ENCODE data around the gene PRMT2.
"Not testable (repeated sequence)": the region's sequence is repeated elsewhere in the genome, so short reads cannot be mapped to it uniquely, and the experiment has no call there.

The PRMT2 gene

GRCh38 chr21:46617267-46618051, 18.0 kb upstream of the PRMT2 start:
- no peak for DNase-seq (ENCODE audit: low read depth in 1 of 2, low spot score in 1 of 2)

GRCh38 chr21:46618738-46619379, 16.6 kb upstream of the PRMT2 start:
- no peak for DNase-seq (ENCODE audit: low read depth in 1 of 2, low spot score in 1 of 2)

DNA sequence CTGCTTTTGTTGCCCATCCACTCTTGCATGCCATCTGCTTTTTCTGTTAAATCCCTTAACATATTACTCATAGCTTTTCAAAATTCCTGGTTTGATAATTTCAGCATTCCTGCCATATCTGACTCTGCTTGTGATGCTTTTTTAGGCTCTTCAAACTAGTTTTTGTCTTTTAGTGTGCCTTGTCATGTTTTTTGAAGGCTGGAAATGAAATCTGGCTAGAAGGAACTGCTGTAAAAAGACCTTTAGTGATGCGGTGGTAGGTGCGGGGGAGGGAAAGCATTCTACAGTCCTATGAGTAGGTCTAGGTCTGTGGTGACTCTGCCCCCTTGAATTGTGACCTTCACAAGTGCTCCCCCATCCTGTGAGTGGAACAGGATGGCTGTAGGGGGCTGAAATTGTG, 15.6 kb upstream of the PRMT2 start:
- DNase-seq (ENCODE audit: low read depth in 1 of 2, low spot score in 1 of 2) = no peak

- DNase-seq (ENCODE audit: low read depth in 1 of 2, low spot score in 1 of 2) = no peak
Measured at GRCh38 chr21:46620846-46621245, 14.6 kb upstream of the PRMT2 start.

DNA sequence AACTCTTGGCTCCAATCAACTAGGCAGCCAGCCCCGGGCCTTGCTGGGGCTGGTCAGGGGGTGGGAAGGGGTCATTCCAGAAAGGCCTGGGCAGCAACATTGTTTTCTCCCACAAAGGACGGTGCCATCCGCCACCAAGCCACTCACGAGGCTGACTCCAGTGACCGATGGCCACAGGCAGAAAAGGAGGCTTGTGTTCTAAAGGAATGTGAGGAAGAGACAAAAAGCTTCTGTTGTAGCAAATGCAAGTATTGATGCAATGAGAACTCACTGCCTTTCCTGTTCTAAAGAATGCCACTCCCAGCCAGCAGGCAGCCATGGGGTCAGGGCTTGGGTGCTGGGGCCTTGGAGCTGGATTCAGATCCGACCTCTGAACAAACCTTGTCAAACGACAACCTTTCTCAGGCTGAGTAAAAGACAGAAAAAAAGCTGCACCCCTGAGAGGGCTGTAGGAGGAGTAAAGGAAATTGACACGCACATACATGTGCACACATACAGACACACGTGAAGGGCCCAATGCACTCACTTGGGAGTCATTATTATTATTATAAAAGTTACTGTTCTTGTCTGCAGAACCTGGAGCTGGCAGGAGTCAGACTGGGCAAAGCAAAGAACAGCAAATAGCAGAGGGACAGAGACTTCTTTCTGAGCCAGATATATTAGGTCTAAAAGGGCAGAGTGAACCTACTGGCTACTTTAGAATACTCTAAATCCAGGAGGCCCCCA, 13.9 kb upstream of the PRMT2 start:
- DNase-seq (ENCODE audit: low read depth in 1 of 2, low spot score in 1 of 2) = no peak

DNA sequence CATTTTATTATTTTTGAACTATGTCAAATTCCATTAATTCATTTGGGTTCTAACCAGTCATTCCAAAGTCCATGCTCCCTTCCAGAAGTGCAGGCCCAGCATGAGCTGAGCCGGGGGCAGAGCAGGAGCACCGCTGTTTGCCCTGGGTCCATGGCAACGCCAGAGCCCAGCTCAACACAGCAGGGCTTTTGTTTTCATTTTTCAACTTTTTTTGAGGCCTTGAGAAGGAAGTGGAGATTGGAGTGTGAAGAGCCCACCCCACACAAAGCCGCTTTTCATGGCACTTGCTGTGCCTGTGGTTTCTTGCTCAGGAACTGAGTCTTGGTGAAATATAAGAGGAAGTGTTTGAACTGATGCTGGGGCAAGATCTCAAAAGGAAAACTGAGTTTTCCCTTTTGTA, 13.2 kb upstream of the PRMT2 start:
- DNase-seq (ENCODE audit: low read depth in 1 of 2, low spot score in 1 of 2) = no peak

DNA sequence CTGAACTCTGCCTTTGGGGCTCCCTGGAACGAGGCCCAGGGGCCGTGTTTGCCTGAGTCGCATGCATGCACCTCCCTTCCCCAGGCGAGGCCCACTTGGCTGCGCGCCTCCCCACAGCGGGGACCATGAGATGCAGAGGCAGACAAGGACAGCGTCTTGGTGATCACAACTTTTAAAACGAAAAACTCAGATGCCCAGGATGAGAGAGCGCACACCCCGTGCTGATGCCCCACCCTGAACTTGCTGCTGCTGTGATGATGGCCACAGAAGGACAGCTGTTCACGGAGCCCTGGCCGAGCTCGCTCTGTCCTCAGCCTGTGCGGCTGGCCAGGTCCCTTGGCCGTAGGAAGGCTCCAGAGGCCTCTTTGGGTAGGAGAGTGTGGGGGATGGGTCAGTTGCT, 11.4 kb upstream of the PRMT2 start:
- DNase-seq (ENCODE audit: low read depth in 1 of 2, low spot score in 1 of 2) = no peak

DNA sequence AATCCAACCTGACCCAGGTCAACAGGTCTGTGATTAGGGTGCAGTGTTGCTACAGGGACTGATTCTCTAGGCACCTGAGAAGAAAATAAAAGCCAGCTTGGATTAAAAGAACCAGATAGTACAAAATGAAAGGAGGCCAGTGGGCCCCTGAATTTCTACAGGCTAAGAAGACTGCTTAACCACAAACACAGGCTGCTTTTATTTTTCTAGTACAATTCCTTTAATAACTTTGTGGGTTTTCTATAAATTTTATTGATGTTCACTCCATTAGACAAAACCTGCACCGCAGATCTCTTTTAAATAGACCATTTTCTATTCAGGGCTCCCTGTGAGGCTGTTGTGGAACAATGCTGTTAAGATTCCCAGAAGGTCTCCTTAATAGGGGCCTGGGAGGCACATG, 9.7 kb upstream of the PRMT2 start:
- no peak for DNase-seq (ENCODE audit: low read depth in 1 of 2, low spot score in 1 of 2)

GRCh38 chr21:46626536-46626935, 8.9 kb upstream of the PRMT2 start:
- DNase-seq (ENCODE audit: low read depth in 1 of 2, low spot score in 1 of 2) = no peak

DNA sequence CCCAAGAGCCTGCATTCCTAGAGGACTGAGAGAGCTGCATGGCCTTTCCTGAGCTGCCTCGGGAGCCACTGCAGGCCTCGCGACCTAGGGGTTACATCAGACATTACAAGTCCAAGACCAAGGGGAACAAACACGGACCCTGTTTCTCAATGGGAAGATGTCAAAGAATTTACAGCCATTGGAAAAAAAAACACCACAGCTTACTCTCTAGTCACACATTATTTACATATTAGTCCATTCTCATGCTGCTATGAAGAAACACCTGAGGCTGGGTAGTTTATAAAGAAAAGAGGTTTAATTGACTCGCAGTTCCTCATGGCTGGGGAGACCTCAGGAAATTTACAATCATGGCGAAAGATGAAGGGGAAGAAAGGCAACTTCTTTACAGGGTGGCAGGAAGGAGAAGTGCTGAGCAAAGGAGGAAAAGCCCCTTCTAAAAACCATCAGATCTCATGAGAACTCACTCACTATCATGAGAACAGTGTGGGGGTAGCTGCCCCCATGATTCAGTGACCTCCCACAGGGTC, 8.4 kb upstream of the PRMT2 start:
- no peak for DNase-seq (ENCODE audit: low read depth in 1 of 2, low spot score in 1 of 2)

DNA sequence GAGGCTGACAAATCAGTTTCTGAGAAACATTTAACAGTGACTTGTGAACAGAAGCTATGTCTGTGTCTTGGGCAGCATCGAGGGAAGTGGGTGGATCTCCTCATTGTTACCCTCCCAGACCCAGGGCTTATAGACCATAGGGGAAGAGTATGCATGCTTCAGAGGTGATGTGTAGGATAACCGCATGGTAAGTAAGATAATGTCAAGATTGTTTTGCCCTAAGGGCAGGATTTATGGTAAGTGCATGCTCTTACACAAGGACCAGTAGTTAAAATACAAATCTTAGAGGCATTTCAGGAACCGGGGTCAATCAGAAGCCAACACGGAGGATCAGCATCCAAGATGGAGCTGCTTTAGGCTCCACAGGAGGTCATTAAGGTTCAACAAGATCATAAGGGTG, 7.7 kb upstream of the PRMT2 start:
- no peak for DNase-seq (ENCODE audit: low read depth in 1 of 2, low spot score in 1 of 2)

GRCh38 chr21:46628868-46629267, 6.6 kb upstream of the PRMT2 start:
- no peak for DNase-seq (ENCODE audit: low read depth in 1 of 2, low spot score in 1 of 2)

GRCh38 chr21:46630915-46631314, 4.6 kb upstream of the PRMT2 start:
- DNase-seq (ENCODE audit: low read depth in 1 of 2, low spot score in 1 of 2) = not testable (repeated sequence)

DNA sequence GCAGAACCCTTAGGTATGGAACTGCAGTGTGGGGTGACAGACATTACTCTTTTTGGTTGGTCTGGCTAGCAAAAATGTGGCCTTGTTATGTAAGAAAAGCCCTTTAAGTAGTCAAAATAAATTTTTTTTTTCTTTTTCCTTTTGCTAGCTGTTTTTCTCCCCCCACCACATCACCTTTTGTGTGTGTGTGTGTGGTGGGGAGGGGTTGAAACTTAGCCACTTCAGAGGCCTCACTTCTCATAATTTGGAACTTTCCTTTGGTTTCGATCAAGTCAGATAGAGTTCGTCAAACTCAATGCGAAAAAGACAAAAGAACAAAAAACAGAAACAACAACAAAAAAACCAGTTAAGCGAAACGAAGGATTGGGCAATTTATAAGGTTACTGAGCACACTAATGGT, 1.9 kb upstream of the PRMT2 start:
- no peak for DNase-seq (ENCODE audit: low read depth in 1 of 2, low spot score in 1 of 2)

- DNase-seq (ENCODE audit: low read depth in 1 of 2, low spot score in 1 of 2) = no peak
Measured at GRCh38 chr21:46634427-46634826, 1.0 kb upstream of the PRMT2 start.

DNA sequence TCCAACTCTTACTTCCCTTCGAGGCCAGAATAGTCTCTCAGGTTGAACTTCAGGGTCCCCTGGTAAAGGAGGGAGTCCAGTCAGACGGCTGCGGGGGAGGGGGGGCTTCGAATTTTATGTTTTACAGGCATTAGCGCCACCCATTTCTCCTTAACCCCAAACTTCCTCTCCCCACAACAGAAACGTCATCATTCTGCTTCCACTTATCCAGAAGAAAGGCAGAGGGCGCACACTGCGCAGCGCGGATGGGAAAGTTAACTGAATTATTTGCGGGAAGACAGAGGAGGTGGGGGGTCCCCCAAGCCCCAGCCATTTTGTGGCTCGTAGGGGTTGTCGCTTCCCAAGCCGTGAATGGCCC, 529 bp upstream of the PRMT2 start:
- no peak for DNase-seq (ENCODE audit: low read depth in 1 of 2, low spot score in 1 of 2)

- no peak for DNase-seq (ENCODE audit: low read depth in 1 of 2, low spot score in 1 of 2)
Measured at GRCh38 chr21:46636181-46636512, 673 bp downstream of the PRMT2 start.

- DNase-seq (ENCODE audit: low read depth in 1 of 2, low spot score in 1 of 2) = no peak
Measured at GRCh38 chr21:46636550-46637285, 1.2 kb downstream of the PRMT2 start.

DNA sequence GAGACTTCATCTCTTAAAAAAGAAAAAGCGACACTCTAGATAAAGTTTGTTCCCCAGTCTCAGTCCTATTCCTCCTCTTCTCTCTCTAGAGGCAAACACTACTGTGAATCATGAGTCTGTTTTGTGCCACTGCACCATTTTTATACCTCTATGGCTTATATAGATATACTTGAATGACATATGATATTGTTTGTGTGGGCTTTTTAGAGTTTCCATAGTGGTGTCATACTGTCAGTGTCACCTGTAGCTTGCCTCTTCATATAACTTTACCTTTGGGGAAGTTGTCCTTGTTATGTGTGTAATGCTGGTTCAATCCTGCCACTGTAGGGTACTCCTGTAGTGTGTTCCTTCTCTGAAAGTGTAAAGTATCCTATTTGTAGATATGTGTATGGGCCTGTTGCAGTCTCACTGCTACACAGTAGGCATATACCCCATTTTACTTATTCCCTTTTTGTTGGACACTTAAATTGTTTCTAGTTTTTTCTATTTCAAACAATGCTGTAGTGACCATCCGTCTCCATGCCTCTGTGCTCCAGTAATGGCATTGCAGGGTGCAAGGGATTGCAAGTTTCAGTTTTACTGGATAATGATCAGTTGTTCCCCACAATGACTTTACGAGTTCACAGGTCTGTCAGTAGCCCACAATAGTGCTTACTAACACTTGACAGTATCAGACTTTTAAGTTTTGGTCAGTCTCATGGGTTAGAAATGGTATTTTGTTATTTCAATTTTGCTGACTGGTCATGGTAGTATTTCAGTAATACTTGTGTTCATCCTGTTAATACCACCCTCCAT, 2.7 kb downstream of the PRMT2 start:
- DNase-seq (ENCODE audit: low read depth in 1 of 2, low spot score in 1 of 2) = no peak

DNA sequence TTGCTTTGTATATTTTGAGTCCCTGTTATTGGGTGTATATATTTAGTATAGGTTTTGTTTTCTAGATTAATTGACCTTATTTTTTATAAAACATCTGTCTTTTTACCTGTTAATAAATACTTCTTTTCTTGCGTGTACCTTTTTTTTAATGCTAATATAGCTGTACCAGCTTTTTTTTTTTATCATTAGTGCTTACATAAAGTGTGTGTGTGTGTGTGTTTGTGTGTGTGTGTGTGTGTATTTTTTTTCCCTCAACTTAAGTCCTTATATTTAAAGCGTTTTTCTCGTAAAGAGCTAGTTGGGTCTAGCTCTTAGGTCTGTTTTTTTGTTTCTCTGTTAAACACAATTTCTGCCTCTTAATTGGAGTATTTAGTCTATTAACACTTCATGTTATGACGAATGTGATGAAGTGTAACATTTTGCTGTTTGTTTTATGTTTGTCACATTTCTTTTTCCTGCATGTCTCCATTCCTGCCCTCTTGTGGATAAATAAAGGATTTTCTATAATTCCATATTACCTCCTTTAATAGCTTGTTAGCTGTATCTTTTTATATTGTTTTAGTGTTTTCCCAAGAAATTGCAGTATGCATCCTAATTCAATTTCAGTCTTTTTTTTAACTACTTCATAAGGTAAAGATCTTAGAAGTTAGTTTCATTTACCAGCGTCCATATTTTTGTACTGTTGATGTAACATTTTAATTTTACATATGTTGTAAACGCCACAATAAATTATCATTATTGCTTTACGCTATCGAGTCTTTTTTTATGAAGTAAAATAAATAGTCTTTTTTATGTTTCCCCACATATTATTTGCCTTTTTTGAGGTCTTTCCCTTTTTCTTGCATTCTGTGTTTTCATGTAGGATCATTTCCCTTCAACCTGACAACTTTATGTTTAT, 4.3 kb downstream of the PRMT2 start:
- DNase-seq (ENCODE audit: low read depth in 1 of 2, low spot score in 1 of 2) = no peak

Measured in stimulated activated CD4-positive, alpha-beta T cell treated with anti-CD3 and anti-CD28 coated beads, Interleukin-15, amount 100 ng/mL, for 1 hour (primary cell).